Left cardiac atrium (tissue), 4 donors: ENCODE results near the gene PLGRKT. TPM values are rescaled to one million over a fixed set of nuclear protein-coding genes. Genes with fewer than 3 reads are reported as not detected.
"Not testable (repeated sequence)": the region's sequence is repeated elsewhere in the genome, so short reads cannot be mapped to it uniquely, and the experiment has no call there.

Source experiments
- ATAC-seq, 2 donors: fragments of 200-7000 bp; cut with Tn5 transposase; one replicate each; pipeline ENCODE4 v1.9.1; 2020; ENCODE audit warnings: mild to moderate bottlenecking in 2 of 2, moderate library complexity in 2 of 2
- DNase-seq: peaks from one replicate; pipeline ENCODE4 v3.0.0-alpha.2; 2020
- intact Hi-C, 2 donors: fragments of 100-400 bp; cut with DNase I; formaldehyde crosslinking; loops; one replicate each; pipeline versions ENCODE4 v1.14.1 to v1.15.1; 2022 to 2023
- long read RNA-seq: library from polyadenylated mRNA; unstranded; transcript quantifications from one replicate; pipeline ENCODE4 v2.0.0, GENCODE V29; 2021
- total RNA-seq, 2 donors: library from RNA; stranded (reverse); fragmentation: NEBNext Ultra II Directional; extraction: Animal tissue kit (Norgen Biotek cat#: 25700); gene quantifications; one replicate each; pipeline ENCODE4 v1.2.1, GENCODE V29; 2021
- donor health status: DM: no; HTN: yes; CAD: no.
- donor health status: DM: no; HTN: yes; CAD: no; lungs with severe emphysema.
- donor health status: DM: yes; HTN: yes; CAD: no.
- donor health status: Dilated cardiomyopathy.

PLGRKT gene
- 10 to 100 TPM; 31.9 to 37.1 TPM for total RNA-seq
- long read RNA-seq, transcript PLGRKT-201 (6 exons, 932 nt), result major isoform, 9 of 11 reads
- long read RNA-seq, partial matches to known transcripts, result 0 of 11 reads
- long read RNA-seq, other reads (novel, unspliced or antisense), result 2 of 11 reads

- DNase-seq, result peak; percentile 97
- intact Hi-C loops, result loop anchor here in 1 of 2 donors (5.0 kb wide), 1 partner anchor 250 kb away; the partner anchor contains the start of gene INSL6
- ATAC-seq, result peak; percentile 98 to 99
Measured at GRCh38 chr9:5437254-5438216, at the start of gene PLGRKT. Gene PLGRKT, minus strand, starts transcription at chr9:5437925. Its CDS starts 5,948 bp downstream, at chr9:5431977.

DNA sequence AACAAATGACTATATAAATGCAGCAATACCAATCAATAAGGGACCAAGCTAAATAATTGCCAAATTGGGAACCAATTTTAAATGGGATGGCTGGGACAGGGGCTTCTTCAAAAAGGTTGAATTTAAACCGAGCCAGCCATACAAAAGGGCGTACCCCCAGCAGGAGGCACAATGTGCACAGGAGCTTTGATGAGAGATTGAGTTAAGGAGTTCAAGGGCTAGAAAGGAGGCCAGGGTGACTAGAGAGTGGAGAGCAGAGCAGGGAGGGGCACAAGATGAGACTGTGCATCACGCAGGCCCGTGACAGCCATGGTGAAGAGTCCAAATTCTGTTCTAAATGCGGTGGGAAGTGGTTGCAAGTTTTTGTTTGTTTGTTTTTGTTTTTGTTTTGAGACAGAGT lies 49.3 kb upstream of the PLGRKT start:
- DNase-seq, result no peak
- intact Hi-C loops, result no loop called here
- ATAC-seq, result no peak

DNA sequence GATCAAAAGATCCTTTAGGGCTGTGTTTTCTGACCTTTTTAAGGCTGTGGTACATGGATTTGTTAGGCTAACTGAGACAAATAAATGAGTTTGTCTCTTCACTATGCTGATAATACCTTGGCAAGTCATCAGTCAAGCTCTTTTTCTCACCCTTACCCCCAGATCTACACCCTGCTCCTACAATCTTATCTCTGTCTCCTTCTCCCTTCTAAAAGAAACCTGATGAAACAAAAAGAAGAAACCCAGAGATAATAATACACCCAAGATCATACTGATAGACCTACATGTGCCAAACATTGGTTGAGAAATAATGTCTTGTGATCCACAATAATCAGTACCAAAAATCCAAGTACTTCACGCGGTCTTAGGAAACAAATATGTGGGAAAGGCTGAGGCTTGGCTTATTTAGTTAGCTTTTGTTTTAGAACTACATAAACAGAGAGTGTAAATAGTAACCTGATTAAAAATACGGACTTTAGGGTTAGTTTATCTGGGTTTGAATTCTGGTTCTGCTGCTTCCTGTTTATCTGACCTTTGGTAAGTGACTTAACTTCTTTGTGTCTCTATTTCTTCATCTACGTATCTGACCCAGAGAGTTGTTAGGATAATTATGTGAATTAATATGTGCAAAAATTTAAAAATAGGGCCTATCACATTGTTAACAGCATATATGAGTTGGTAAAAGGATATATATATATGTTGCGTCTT lies 47.8 kb upstream of the PLGRKT start:
- ATAC-seq (no peak), DNase-seq (no peak)
- intact Hi-C loops, result no loop called here

GRCh38 chr9:5483306-5483705 lies 45.6 kb upstream of the PLGRKT start:
- DNase-seq, result no peak
- no peak for ATAC-seq
- intact Hi-C loops, result no loop called here

GRCh38 chr9:5482194-5482593 lies 44.5 kb upstream of the PLGRKT start:
- no peak for DNase-seq
- ATAC-seq, result no peak
- intact Hi-C loops, result no loop called here

GRCh38 chr9:5481322-5482040 lies 43.8 kb upstream of the PLGRKT start:
- no peak for ATAC-seq
- intact Hi-C loops, result no loop called here
- DNase-seq, result no peak

- no peak for ATAC-seq
- intact Hi-C loops, result no loop called here
- DNase-seq, result no peak
Measured at GRCh38 chr9:5480919-5481318, 43.2 kb upstream of the PLGRKT start.

- intact Hi-C loops, result no loop called here
- no peak for ATAC-seq
- DNase-seq, result no peak
Measured at GRCh38 chr9:5479994-5480694, 42.4 kb upstream of the PLGRKT start.

- DNase-seq (no peak), ATAC-seq (no peak)
- intact Hi-C loops, result no loop called here
Measured at GRCh38 chr9:5478206-5478605, 40.5 kb upstream of the PLGRKT start.

- intact Hi-C loops, ATAC-seq, DNase-seq: not testable (repeated sequence)
Measured at GRCh38 chr9:5475611-5476010, 37.9 kb upstream of the PLGRKT start.

GRCh38 chr9:5470816-5471215 lies 33.1 kb upstream of the PLGRKT start:
- no peak for ATAC-seq
- intact Hi-C loops, result no loop called here
- DNase-seq, result no peak

DNA sequence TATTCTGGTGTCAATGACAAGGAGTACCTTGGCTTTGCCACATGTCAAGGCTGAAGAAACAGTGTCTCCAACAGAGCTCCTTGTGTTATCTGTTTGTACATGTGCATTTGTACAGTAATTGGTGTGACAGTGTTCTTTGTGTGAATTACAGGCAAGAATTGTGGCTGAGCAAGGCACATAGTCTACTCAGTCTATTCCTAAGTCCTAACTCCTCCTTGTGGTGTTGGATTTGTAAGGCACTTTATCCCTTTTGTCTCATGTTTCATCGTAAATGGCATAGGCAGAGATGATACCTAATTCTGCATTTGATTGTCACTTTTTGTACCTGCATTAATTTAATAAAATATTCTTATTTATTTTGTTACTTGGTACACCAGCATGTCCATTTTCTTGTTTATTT lies 32.4 kb upstream of the PLGRKT start:
- ATAC-seq (no peak), DNase-seq (no peak)
- intact Hi-C loops, result no loop called here

DNA sequence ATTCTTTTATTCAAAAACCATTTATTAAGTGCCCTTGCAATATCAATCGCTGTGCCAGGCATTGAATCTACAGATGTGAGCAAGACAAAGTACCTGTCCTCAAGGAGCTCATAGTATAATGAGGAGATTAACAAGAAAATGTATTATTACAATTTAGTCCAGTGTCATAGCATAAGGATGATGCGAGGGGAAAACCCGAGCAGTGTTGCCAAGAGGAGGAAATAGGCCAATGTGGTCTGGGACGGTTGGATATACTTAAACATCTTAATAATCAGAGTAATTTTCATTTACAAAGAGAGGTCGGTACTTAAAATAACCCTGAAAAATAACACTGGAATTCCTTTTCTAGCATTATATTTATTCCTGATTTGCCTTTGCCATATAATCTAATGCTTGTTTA lies 31.1 kb upstream of the PLGRKT start:
- DNase-seq (no peak), ATAC-seq (no peak)
- intact Hi-C loops, result no loop called here

GRCh38 chr9:5466766-5467165 lies 29.0 kb upstream of the PLGRKT start:
- ATAC-seq (no peak), DNase-seq (no peak)
- intact Hi-C loops, result no loop called here

DNA sequence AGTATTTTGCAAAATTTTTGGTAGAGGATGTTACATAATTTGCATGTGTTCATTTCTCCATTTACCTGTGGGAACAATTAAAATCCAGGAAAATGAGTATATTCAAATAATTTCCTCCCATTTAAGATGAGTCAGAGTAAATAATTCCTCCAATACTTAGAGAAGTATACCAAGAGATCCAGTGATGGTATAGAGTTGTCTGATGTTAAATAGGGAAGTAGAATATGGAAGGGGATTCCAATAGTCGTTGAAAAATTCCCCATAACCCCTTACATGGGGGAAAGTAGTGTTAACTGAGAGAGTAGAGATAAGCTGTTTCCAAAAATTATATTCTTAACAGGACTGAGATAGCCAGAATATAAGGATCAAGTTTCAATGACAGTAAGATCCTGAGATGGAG lies 28.3 kb upstream of the PLGRKT start:
- intact Hi-C loops, result no loop called here
- no peak for ATAC-seq

GRCh38 chr9:5464831-5465330 lies 27.2 kb upstream of the PLGRKT start:
- intact Hi-C loops, result not testable (repeated sequence)

More for the DNA sequence above, 28.3 kb upstream of the PLGRKT start:
- DNase-seq, result no peak

DNA sequence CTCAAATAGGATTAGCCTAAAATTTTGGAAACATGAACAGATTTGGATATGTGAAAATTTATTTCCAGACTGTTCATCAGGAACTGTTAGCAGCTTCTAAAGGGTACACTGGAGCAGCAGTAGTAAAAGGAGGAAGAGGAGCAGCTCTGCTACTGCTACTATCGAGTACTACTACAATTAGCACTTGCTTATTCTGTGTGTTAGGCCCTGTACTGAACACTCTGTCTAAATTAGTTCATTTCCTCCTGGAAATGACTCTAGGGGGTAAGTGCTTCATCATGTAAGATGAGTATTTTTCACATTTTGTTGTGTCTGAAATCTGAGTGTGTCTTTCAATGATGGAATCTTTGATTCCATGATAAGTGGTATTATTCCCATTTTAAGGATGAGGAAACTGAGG lies 22.4 kb upstream of the PLGRKT start:
- intact Hi-C loops, result no loop called here
- no peak for DNase-seq
- no peak for ATAC-seq

More at GRCh38 chr9:5464831-5465330, 27.2 kb upstream of the PLGRKT start:
- ATAC-seq, DNase-seq: not testable (repeated sequence)

- ATAC-seq, result peak in 1 of 2 donors; percentile 62
- intact Hi-C loops, result no loop called here
- DNase-seq, result no peak
Measured at GRCh38 chr9:5459289-5459829, 21.6 kb upstream of the PLGRKT start.
